Esophagus muscularis mucosa (tissue), 4 donors: Measurements from ENCODE around the gene GDF2.

ENCODE experiments used
- EP300 ChIP-seq: sonication (generic); formaldehyde crosslinking; IDR thresholded peaks from one replicate; pipeline ENCODE4 v1.6.1; 2017; ENCODE audit warnings: antibody characterized with exemption
- POLR2AphosphoS5 ChIP-seq, 2 donors: sonication (generic); formaldehyde crosslinking; IDR thresholded peaks; one replicate each; pipeline ENCODE4 v1.6.1; 2017; ENCODE audit warnings: antibody characterized with exemption in 2 of 2
- TF ChIP-seq, protein P1 (sequence below), 3 experiments: fragments of 200-600 bp in 2 of 3; fragments of 450-650 bp in 1 of 3; sonication (generic) in 2 of 3; IDR thresholded peaks; one replicate each; pipeline ENCODE4 v1.5.1; 2017 to 2019; ENCODE audit warnings: antibody characterized with exemption in 3 of 3, mild to moderate bottlenecking in 2 of 3, moderate library complexity in 1 of 3

DNA sequence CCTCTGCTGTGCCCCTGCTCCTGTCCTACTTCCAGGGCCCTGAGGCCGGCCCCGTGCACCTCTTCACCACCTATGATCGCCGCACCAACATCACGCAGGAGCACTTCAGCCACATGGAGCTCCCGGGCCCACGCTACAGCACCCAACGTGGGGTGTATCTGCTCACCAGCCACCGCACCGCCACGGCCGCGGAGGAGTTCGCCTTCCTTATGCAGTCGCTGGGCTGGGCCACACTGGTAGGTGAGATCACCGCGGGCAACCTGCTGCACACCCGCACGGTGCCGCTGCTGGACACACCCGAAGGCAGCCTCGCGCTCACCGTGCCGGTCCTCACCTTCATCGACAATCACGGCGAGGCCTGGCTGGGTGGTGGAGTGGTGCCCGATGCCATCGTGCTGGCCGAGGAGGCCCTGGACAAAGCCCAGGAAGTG lies 27.7 kb downstream of the GDF2 start:
- TF ChIP-seq, protein P1, sequence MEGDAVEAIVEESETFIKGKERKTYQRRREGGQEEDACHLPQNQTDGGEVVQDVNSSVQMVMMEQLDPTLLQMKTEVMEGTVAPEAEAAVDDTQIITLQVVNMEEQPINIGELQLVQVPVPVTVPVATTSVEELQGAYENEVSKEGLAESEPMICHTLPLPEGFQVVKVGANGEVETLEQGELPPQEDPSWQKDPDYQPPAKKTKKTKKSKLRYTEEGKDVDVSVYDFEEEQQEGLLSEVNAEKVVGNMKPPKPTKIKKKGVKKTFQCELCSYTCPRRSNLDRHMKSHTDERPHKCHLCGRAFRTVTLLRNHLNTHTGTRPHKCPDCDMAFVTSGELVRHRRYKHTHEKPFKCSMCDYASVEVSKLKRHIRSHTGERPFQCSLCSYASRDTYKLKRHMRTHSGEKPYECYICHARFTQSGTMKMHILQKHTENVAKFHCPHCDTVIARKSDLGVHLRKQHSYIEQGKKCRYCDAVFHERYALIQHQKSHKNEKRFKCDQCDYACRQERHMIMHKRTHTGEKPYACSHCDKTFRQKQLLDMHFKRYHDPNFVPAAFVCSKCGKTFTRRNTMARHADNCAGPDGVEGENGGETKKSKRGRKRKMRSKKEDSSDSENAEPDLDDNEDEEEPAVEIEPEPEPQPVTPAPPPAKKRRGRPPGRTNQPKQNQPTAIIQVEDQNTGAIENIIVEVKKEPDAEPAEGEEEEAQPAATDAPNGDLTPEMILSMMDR (IDR thresholded peaks at IDR 0.05) = no peak
- no peak for TF ChIP-seq EP300
- no peak for TF ChIP-seq POLR2AphosphoS5 (IDR thresholded peaks at IDR 0.05)
